ENCODE measurements around the gene CYP1B1. TPM values are rescaled to one million over a fixed set of nuclear protein-coding genes. Genes with fewer than 3 reads are reported as not detected.
"Not testable (repeated sequence)": the region's sequence is repeated elsewhere in the genome, so short reads cannot be mapped to it uniquely, and the experiment has no call there.

Gene CYP1B1
- total and polyA plus RNA-seq, 9 donors, result 5.4 to 34.5 (median 12.5) TPM

DNA sequence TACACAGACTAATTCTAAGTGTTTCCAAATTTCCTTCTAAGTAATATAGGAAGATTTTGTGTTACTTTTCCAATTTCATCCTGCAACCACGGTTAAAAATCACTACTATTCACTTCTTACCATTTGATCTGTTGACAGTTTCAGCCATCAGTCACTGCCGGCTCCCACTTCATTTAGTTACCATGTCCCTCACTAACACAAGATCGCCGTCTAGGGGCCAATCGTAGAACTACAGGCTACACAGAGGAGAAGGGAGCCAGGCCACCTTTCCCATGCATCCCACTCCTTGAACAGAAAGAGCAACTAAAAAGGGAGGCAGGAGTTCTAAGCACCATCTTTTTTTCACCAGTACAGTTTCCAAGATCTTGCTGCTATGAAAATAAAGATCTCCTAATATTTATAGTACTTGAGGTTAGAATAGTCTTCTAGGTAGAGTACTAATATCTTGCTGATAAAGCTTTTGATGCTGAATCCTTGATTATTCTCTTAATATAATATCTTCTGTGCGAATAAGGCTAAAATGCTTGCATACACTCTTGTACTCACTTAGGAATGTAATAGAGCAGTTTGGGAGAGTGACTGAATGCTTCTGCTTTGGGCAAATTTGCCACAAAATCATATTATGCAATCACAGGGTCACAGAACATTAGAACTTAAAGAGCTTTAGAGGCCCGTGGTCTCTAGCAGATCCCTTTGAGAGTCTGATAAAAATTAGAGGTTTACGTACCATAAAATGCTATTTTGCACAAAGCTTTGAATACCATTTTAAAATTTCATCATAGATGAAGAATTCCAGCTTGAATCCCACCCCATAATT is 39.5 kb upstream of the CYP1B1 start:
- TF ChIP-seq EP300 (IDR thresholded peaks at IDR 0.05), result no peak
- TF ChIP-seq, protein P1, sequence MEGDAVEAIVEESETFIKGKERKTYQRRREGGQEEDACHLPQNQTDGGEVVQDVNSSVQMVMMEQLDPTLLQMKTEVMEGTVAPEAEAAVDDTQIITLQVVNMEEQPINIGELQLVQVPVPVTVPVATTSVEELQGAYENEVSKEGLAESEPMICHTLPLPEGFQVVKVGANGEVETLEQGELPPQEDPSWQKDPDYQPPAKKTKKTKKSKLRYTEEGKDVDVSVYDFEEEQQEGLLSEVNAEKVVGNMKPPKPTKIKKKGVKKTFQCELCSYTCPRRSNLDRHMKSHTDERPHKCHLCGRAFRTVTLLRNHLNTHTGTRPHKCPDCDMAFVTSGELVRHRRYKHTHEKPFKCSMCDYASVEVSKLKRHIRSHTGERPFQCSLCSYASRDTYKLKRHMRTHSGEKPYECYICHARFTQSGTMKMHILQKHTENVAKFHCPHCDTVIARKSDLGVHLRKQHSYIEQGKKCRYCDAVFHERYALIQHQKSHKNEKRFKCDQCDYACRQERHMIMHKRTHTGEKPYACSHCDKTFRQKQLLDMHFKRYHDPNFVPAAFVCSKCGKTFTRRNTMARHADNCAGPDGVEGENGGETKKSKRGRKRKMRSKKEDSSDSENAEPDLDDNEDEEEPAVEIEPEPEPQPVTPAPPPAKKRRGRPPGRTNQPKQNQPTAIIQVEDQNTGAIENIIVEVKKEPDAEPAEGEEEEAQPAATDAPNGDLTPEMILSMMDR (IDR thresholded peaks at IDR 0.05), result peak in 2 of 3 donors; percentile 27 to 39
- H3K4me1 ChIP-seq (ENCODE audit: insufficient read depth), result peaks cover 11% of the 10 kb centered on the region
- H3K27me3 ChIP-seq, result no peaks in the 10 kb centered on the region
- peak in 4 of 5 donors; percentile 40 to 73 (median 66) for DNase-seq
- intact Hi-C loops (cut with DNase I), result no loop called here
- WGBS, 3 donors, result 40 to 58% (median 43%) methylated on average over 8 of the region's 8 CpGs
- no peaks in the 10 kb centered on the region for H3K36me3 ChIP-seq
- H3K27ac ChIP-seq, result no peak overlapping the region
- no peaks in the 10 kb centered on the region for H3K9me3 ChIP-seq
- H3K4me3 ChIP-seq, result no peak overlapping the region

DNA sequence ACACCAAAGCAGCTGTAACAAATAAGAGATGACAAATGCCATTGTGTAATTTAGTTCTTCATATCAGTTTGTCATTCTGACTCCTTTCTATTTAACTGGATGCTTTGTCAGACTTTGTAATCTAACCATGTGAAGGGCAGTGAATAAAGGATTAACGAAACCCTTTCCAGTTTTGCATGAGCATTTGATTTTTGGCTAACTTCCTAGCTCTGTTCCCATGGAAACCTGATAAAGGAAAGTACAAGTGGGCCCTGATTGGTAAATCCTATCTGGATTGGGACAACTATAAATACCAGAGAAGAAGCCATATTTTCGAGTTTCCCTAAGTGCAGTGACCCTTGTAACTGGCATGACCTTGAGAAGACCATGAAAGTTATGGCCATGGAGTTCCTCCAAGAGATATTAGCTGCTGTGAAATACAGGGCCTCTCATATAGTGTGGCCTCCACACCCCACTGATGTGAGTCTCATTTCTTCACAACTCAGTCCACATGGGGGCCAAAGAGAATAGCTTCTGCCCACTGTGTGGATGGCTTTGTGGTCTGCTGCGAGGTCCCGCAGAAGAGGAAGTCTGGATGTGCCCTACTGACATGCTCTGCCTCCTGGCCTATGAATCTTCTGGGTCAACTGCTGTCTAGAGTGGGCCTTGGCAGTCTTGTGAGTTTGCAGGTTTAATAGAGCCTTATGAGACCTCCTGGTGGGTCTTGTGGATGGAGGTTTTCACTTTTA is 38.2 kb upstream of the CYP1B1 start:
- peaks cover 6% of the 10 kb centered on the region for H3K4me1 ChIP-seq (ENCODE audit: insufficient read depth)
- H3K9me3 ChIP-seq, result no peaks in the 10 kb centered on the region
- intact Hi-C loops (cut with DNase I), result no loop called here
- H3K27ac ChIP-seq, result no peak overlapping the region
- 50 to 54% (median 51%) methylated on average over 4 of the region's 4 CpGs for WGBS, 3 donors
- H3K4me3 ChIP-seq, result no peak overlapping the region
- no peak for DNase-seq
- no peak for TF ChIP-seq POLR2A (IDR thresholded peaks at IDR 0.05)
- no peak for TF ChIP-seq EP300 (IDR thresholded peaks at IDR 0.05)
- TF ChIP-seq, protein P1 (IDR thresholded peaks at IDR 0.05), result no peak
- H3K27me3 ChIP-seq, result no peaks in the 10 kb centered on the region
- H3K36me3 ChIP-seq, result no peaks in the 10 kb centered on the region

- intact Hi-C loops (cut with DNase I), result no loop called here
- H3K9me3 ChIP-seq, result no peaks in the 10 kb centered on the region
- no peak for TF ChIP-seq POLR2A (IDR thresholded peaks at IDR 0.05)
- TF ChIP-seq, protein P1 (IDR thresholded peaks at IDR 0.05), result no peak
- no peak for TF ChIP-seq EP300 (IDR thresholded peaks at IDR 0.05)
- peaks cover 6% of the 10 kb centered on the region for H3K4me1 ChIP-seq (ENCODE audit: insufficient read depth)
- no peak overlapping the region for H3K4me3 ChIP-seq
- DNase-seq, result no peak
- no peaks in the 10 kb centered on the region for H3K36me3 ChIP-seq
- no peaks in the 10 kb centered on the region for H3K27me3 ChIP-seq
- H3K27ac ChIP-seq, result no peak overlapping the region
- 62 to 89% (median 77%) methylated on average over 3 of the region's 3 CpGs for WGBS, 3 donors
These were observed 37.1 kb upstream of the CYP1B1 start for GRCh38 chr2:38113051-38113450.

GRCh38 chr2:38111350-38111749 is 35.4 kb upstream of the CYP1B1 start:
- peaks cover 11% of the 10 kb centered on the region for H3K4me1 ChIP-seq (ENCODE audit: insufficient read depth)
- WGBS, 3 donors, result 90 to 96% (median 90%) methylated on average over 4 of the region's 4 CpGs
- H3K36me3 ChIP-seq; H3K9me3 ChIP-seq; DNase-seq; H3K4me3 ChIP-seq; H3K27me3 ChIP-seq; H3K27ac ChIP-seq; intact Hi-C loops (cut with DNase I): not testable (repeated sequence)

GRCh38 chr2:38109732-38110181 is 33.8 kb upstream of the CYP1B1 start:
- WGBS, 3 donors, result 65 to 77% (median 70%) methylated on average over 4 of the region's 4 CpGs

More at GRCh38 chr2:38109732-38110181, 33.8 kb upstream of the CYP1B1 start:
- H3K36me3 ChIP-seq, result no peaks in the 10 kb centered on the region
- H3K27me3 ChIP-seq, result no peaks in the 10 kb centered on the region
- H3K9me3 ChIP-seq, result no peaks in the 10 kb centered on the region
- TF ChIP-seq, protein P1 (IDR thresholded peaks at IDR 0.05), result no peak
- TF ChIP-seq POLR2A (IDR thresholded peaks at IDR 0.05), result no peak
- no peak for TF ChIP-seq EP300 (IDR thresholded peaks at IDR 0.05)
- DNase-seq, result no peak
- peaks cover 15% of the 10 kb centered on the region for H3K4me1 ChIP-seq (ENCODE audit: insufficient read depth)
- no peak overlapping the region for H3K4me3 ChIP-seq
- H3K27ac ChIP-seq, result no peak overlapping the region
- intact Hi-C loops (cut with DNase I), result no loop called here

All from ovary (tissue), 9 donors.